SU-DHL-6 (cell line): ENCODE data around the gene CARHSP1.
"Not testable (repeated sequence)": the region's sequence is repeated elsewhere in the genome, so short reads cannot be mapped to it uniquely, and the experiment has no call there.

Experiments
- H2AFZ ChIP-seq: fragments of 200-600 bp; sonication (generic); 2 replicates; pipeline ENCODE4 v1.6.1; 2014; ENCODE audit warnings: low read depth, mild to moderate bottlenecking, moderate library complexity, mixed read lengths, antibody characterized with exemption, low read length; ENCODE audit not compliant: severe bottlenecking
- H3F3A ChIP-seq: fragments of 200-600 bp; shearing (Covaris generic); 2 replicates; pipeline ENCODE4 v1.6.0; 2016; ENCODE audit warnings: antibody characterized with exemption, mild to moderate bottlenecking; ENCODE audit not compliant: insufficient read depth
- H3K27ac ChIP-seq: fragments of 200-600 bp; sonication (generic); 2 replicates; pipeline ENCODE4 v1.5.1; 2016; ENCODE audit warnings: low read depth, mild to moderate bottlenecking, low read length, moderate library complexity, mixed read lengths
- H3K27me3 ChIP-seq: fragments of 200-600 bp; sonication (generic), shearing (Covaris generic); 2 replicates; pipeline ENCODE4 v1.6.0; 2014; ENCODE audit warnings: mild to moderate bottlenecking, low read length
- H3K36me3 ChIP-seq: fragments of 200-600 bp; sonication (generic); 2 replicates; pipeline ENCODE4 v1.6.1; 2014; ENCODE audit warnings: mild to moderate bottlenecking, low read length, mixed read lengths
- H3K4me2 ChIP-seq: fragments of 300-600, 200-600 bp; shearing (Covaris generic), sonication (generic); 2 replicates; pipeline ENCODE4 v1.6.0; 2014; ENCODE audit warnings: low read length, low read depth, mild to moderate bottlenecking; ENCODE audit not compliant: poor library complexity, severe bottlenecking
- H3K4me3 ChIP-seq: fragments of 200-600 bp; sonication (generic); 2 replicates; pipeline ENCODE4 v1.5.1; 2014; ENCODE audit warnings: antibody characterized with exemption, low read length, mild to moderate bottlenecking, mixed read lengths; ENCODE audit not compliant: insufficient read depth, poor library complexity, severe bottlenecking
- H3K79me2 ChIP-seq: fragments of 200-600 bp; sonication (generic); 2 replicates; pipeline ENCODE4 v1.6.1; 2014; ENCODE audit warnings: mild to moderate bottlenecking, low read length, moderate library complexity; ENCODE audit not compliant: insufficient read depth
- H3K9ac ChIP-seq: fragments of 200-600 bp; sonication (generic); 2 replicates; pipeline ENCODE4 v1.7.0; 2014; ENCODE audit warnings: mild to moderate bottlenecking, low read length
- H3K9me2 ChIP-seq: fragments of 200-600 bp; sonication (generic); replicated peaks from 2 replicates; pipeline ENCODE4 v1.6.1; 2014; ENCODE audit warnings: low read length; ENCODE audit not compliant: insufficient read depth
- H3K9me3 ChIP-seq: fragments of 200-600 bp; sonication (generic); 2 replicates; pipeline ENCODE4 v1.6.1; 2014; ENCODE audit warnings: low read length, mixed read lengths; ENCODE audit not compliant: insufficient read depth
- H4K20me1 ChIP-seq: fragments of 200-600 bp; sonication (generic); 2 replicates; pipeline ENCODE4 v1.6.1; 2014; ENCODE audit warnings: low read depth, mild to moderate bottlenecking, antibody characterized with exemption, low read length, moderate library complexity, mixed read lengths
- CTCF ChIP-seq: fragments of 200-600 bp; sonication (generic); IDR thresholded peaks from one replicate; pipeline ENCODE4 v1.5.1; 2017; ENCODE audit warnings: antibody characterized with exemption, mild to moderate bottlenecking, low read length, moderate library complexity; ENCODE audit not compliant: insufficient read depth, poor library complexity, severe bottlenecking
- EZH2phosphoT487 ChIP-seq: fragments of 200-600 bp; sonication (generic), shearing (Covaris generic); conservative IDR thresholded peaks from 2 replicates; pipeline ENCODE4 v1.6.1; 2018; ENCODE audit warnings: mild to moderate bottlenecking, antibody characterized with exemption, low read length, moderate library complexity, mixed read lengths

Gene CARHSP1

GRCh38 chr16:8874388-8874787, 5.6 kb upstream of the CARHSP1 start:
- Histone ChIP-seq H3K36me3 (no peaks in the 10 kb centered on the region), H3K79me2 (no peaks in the 10 kb centered on the region), H3K9me3 (no peaks in the 10 kb centered on the region), H3K27me3 (no peaks in the 10 kb centered on the region), H3K9me2 (no peaks in the 10 kb centered on the region), H3F3A (0 out of 2 replicates have a peak, but pooled peaks cover 4% of the 10 kb centered on the region), H3K9ac (no peak overlapping the region), H4K20me1 (no peaks in the 10 kb centered on the region), H2AFZ (no peak overlapping the region), H3K4me3 (no peak overlapping the region), H3K27ac (no peak overlapping the region), H3K4me2 (no peak overlapping the region)
- TF ChIP-seq EZH2phosphoT487 (no peak), CTCF (no peak)

- H3K36me3 ChIP-seq, H4K20me1 ChIP-seq: not testable (repeated sequence)
Observed at GRCh38 chr16:8873866-8874195, 5.0 kb upstream of the CARHSP1 start.

GRCh38 chr16:8872967-8873865, 4.4 kb upstream of the CARHSP1 start:
- no peak overlapping the region for H3K27ac ChIP-seq
- no peak overlapping the region for H3K4me3 ChIP-seq
- H3K9me3 ChIP-seq = no peaks in the 10 kb centered on the region
- no peaks in the 10 kb centered on the region for H3K9me2 ChIP-seq
- no peak for TF ChIP-seq EZH2phosphoT487
- TF ChIP-seq CTCF = no peak
- H3K27me3 ChIP-seq = no peaks in the 10 kb centered on the region
- no peaks in the 10 kb centered on the region for H3K79me2 ChIP-seq
- no peak overlapping the region for H2AFZ ChIP-seq
- no peaks in the 10 kb centered on the region for H3K36me3 ChIP-seq
- H3F3A ChIP-seq = peaks cover 4% of the 10 kb centered on the region; the same call in 1 of the 2 replicates
- H3K9ac ChIP-seq = no peak overlapping the region
- no peaks in the 10 kb centered on the region for H4K20me1 ChIP-seq
- no peak overlapping the region for H3K4me2 ChIP-seq

More at GRCh38 chr16:8873866-8874195, 5.0 kb upstream of the CARHSP1 start:
- H3F3A ChIP-seq, H3K79me2 ChIP-seq, H2AFZ ChIP-seq, H3K9ac ChIP-seq, H3K27me3 ChIP-seq, H3K4me2 ChIP-seq, H3K27ac ChIP-seq, H3K9me2 ChIP-seq, H3K4me3 ChIP-seq, H3K9me3 ChIP-seq: not testable (repeated sequence)

- Histone ChIP-seq H3K9me2 (no peaks in the 10 kb centered on the region), H4K20me1 (no peaks in the 10 kb centered on the region), H3F3A (peaks cover 9% of the 10 kb centered on the region; the same call in 1 of the 2 replicates), H3K9me3 (no peaks in the 10 kb centered on the region), H3K4me2 (no peak overlapping the region), H3K79me2 (peaks cover 11% of the 10 kb centered on the region), H3K36me3 (no peaks in the 10 kb centered on the region), H3K4me3 (no peak overlapping the region), H3K27ac (no peak overlapping the region), H2AFZ (no peak overlapping the region), H3K9ac (no peak overlapping the region), H3K27me3 (no peaks in the 10 kb centered on the region)
- TF ChIP-seq EZH2phosphoT487 (no peak), CTCF (no peak)
Observed at GRCh38 chr16:8872071-8872470, 3.3 kb upstream of the CARHSP1 start.

GRCh38 chr16:8869988-8870241, 1.1 kb upstream of the CARHSP1 start:
- H3K79me2 ChIP-seq = peaks cover 32% of the 10 kb centered on the region
- not testable (repeated sequence) for H3K4me2 ChIP-seq, H3K9me2 ChIP-seq, H3K27ac ChIP-seq, H3K9ac ChIP-seq, H2AFZ ChIP-seq, H3K9me3 ChIP-seq, H3K36me3 ChIP-seq, H3F3A ChIP-seq, H4K20me1 ChIP-seq, H3K27me3 ChIP-seq, H3K4me3 ChIP-seq
